Measurements from ENCODE around the gene ALDH3B1. TPM values are rescaled to one million over a fixed set of nuclear protein-coding genes. Genes with fewer than 3 reads are reported as not detected.
"Not testable (repeated sequence)": the region's sequence is repeated elsewhere in the genome, so short reads cannot be mapped to it uniquely, and the experiment has no call there.

The ALDH3B1 gene
- total and polyA plus RNA-seq, 2 donors (not counting 3 experiments of a cell fraction or from before 2014, with no cell fraction given): 0.13 to 1.0 TPM

DNA sequence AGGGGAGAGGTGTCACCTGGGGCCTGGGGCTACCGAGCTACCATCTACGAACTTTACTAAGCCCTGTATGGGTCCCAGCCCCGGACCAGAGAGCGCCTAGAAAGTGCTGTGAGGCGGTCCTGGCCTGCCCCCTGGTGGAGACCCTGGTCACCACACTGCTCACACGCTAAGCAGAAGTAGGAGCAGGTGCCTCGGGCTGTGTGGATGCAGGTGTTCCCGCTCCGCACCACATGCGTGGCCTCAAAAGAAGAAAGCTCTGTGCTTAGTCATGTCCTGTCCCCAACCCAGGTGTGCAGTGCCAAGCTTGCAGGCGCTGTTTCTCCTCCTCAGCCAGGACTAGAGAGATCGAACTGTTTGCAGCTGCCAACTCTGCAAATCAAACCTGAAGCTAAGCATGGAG lies 16.3 kb upstream of the ALDH3B1 start:
- not testable (repeated sequence) for BruUV-seq (replicated peaks)
- CTCF ChIA-PET: interaction anchor here (1.4 kb wide), 1 partner anchor 38 kb away, joined by 5 read pairs; no protein-coding TSS in a partner anchor

DNA sequence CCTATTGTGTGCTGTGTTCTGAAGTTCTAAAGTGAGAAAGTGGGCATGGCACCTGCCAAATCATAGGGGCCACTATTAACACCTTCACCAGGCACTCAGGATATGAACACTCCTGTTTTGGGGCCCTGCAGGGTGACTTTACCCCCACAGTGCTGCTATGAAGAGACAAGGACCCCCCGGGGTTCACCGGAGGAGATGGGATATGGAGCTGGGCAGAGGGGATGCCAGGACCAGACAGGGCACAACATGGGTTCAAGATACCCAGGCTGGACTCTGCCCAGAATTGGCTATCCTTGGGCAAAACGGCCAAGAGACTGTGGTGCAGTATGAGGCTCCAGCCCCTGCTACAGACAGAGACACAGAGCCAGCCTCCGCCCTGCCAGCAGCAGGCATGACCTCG lies 15.7 kb upstream of the ALDH3B1 start:
- H3K79me2 ChIP-seq (ENCODE audit: control insufficient read depth, insufficient read depth, low read length); DNase-seq (ENCODE audit: low read depth, low spot score); dilution Hi-C loops (cut with MboI; ENCODE audit: extremely low pct_ligation_motif_present, low sequenced_read_pairs); H4K20me1 ChIP-seq (replicated peaks; ENCODE audit: control insufficient read depth, extremely low read depth, insufficient read depth, low read length); H3K27ac ChIP-seq (ENCODE audit: insufficient read depth, low read depth, low read length); FAIRE-seq; H3K36me3 ChIP-seq (ENCODE audit: control insufficient read depth in 2 of 2, extremely low read depth in 1 of 2, insufficient read depth in 2 of 2, low read length in 2 of 2); H3K9me3 ChIP-seq (replicated peaks; ENCODE audit: control insufficient read depth, insufficient read depth, low read length); H3K4me2 ChIP-seq (ENCODE audit: insufficient read depth, low read length); H3K27me3 ChIP-seq (ENCODE audit: control insufficient read depth in 2 of 2, insufficient read depth in 2 of 2, low read length in 2 of 2); H3K4me3 ChIP-seq (replicated peaks in 1 of 3; ENCODE audit: insufficient read depth in 1 of 3, low read depth in 1 of 3, low read length in 3 of 3); H3K4me1 ChIP-seq (ENCODE audit: control insufficient read depth, extremely low read depth, insufficient read depth, low read length); H3K9ac ChIP-seq (replicated peaks; ENCODE audit: extremely low read depth, insufficient read depth, low read length); BruUV-seq (replicated peaks); intact Hi-C loops (cut with micrococcal nuclease); H3K9me1 ChIP-seq (replicated peaks; ENCODE audit: control insufficient read depth, extremely low read depth, insufficient read depth, low read length); H2AFZ ChIP-seq (ENCODE audit: low read depth, low read length): not testable (repeated sequence)
- POLR2A ChIA-PET: interaction anchor here (0.5 kb wide), 1 partner anchor 193 kb away, joined by 3 read pairs; no protein-coding TSS in a partner anchor
- CTCF ChIA-PET: interaction anchor here (1.4 kb wide), 1 partner anchor 39 kb away, joined by 5 read pairs; no protein-coding TSS in a partner anchor

More for the DNA sequence above, 16.3 kb upstream of the ALDH3B1 start:
- H2AFZ ChIP-seq (ENCODE audit: low read depth, low read length); H3K9me3 ChIP-seq (replicated peaks; ENCODE audit: control insufficient read depth, insufficient read depth, low read length); POLR2A ChIA-PET; H3K27me3 ChIP-seq (ENCODE audit: control insufficient read depth in 2 of 2, insufficient read depth in 2 of 2, low read length in 2 of 2); H3K27ac ChIP-seq (ENCODE audit: insufficient read depth, low read depth, low read length); H3K4me3 ChIP-seq (replicated peaks in 1 of 3; ENCODE audit: insufficient read depth in 1 of 3, low read depth in 1 of 3, low read length in 3 of 3); H3K79me2 ChIP-seq (ENCODE audit: control insufficient read depth, insufficient read depth, low read length); DNase-seq (ENCODE audit: low read depth, low spot score); intact Hi-C loops (cut with micrococcal nuclease); H3K9ac ChIP-seq (replicated peaks; ENCODE audit: extremely low read depth, insufficient read depth, low read length); dilution Hi-C loops (cut with MboI; ENCODE audit: extremely low pct_ligation_motif_present, low sequenced_read_pairs); H4K20me1 ChIP-seq (replicated peaks; ENCODE audit: control insufficient read depth, extremely low read depth, insufficient read depth, low read length); H3K9me1 ChIP-seq (replicated peaks; ENCODE audit: control insufficient read depth, extremely low read depth, insufficient read depth, low read length); H3K4me1 ChIP-seq (ENCODE audit: control insufficient read depth, extremely low read depth, insufficient read depth, low read length); H3K36me3 ChIP-seq (ENCODE audit: control insufficient read depth in 2 of 2, extremely low read depth in 1 of 2, insufficient read depth in 2 of 2, low read length in 2 of 2); FAIRE-seq; H3K4me2 ChIP-seq (ENCODE audit: insufficient read depth, low read length): not testable (repeated sequence)
- TF ChIP-seq, protein P1, sequence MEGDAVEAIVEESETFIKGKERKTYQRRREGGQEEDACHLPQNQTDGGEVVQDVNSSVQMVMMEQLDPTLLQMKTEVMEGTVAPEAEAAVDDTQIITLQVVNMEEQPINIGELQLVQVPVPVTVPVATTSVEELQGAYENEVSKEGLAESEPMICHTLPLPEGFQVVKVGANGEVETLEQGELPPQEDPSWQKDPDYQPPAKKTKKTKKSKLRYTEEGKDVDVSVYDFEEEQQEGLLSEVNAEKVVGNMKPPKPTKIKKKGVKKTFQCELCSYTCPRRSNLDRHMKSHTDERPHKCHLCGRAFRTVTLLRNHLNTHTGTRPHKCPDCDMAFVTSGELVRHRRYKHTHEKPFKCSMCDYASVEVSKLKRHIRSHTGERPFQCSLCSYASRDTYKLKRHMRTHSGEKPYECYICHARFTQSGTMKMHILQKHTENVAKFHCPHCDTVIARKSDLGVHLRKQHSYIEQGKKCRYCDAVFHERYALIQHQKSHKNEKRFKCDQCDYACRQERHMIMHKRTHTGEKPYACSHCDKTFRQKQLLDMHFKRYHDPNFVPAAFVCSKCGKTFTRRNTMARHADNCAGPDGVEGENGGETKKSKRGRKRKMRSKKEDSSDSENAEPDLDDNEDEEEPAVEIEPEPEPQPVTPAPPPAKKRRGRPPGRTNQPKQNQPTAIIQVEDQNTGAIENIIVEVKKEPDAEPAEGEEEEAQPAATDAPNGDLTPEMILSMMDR (IDR thresholded peaks at IDR 0.05; ENCODE audit: extremely low read depth in 1 of 2, insufficient read depth in 1 of 2, low read depth in 1 of 2, low read length in 2 of 2): peak; percentile 35 to 53

GRCh38 chr11:67995129-67995528 lies 15.0 kb upstream of the ALDH3B1 start:
- H3K9ac ChIP-seq (replicated peaks; ENCODE audit: extremely low read depth, insufficient read depth, low read length); H3K9me3 ChIP-seq (replicated peaks; ENCODE audit: control insufficient read depth, insufficient read depth, low read length); H3K4me2 ChIP-seq (ENCODE audit: insufficient read depth, low read length); CTCF ChIA-PET; H3K36me3 ChIP-seq (ENCODE audit: control insufficient read depth in 2 of 2, extremely low read depth in 1 of 2, insufficient read depth in 2 of 2, low read length in 2 of 2); H3K4me1 ChIP-seq (ENCODE audit: control insufficient read depth, extremely low read depth, insufficient read depth, low read length); intact Hi-C loops (cut with micrococcal nuclease); H3K79me2 ChIP-seq (ENCODE audit: control insufficient read depth, insufficient read depth, low read length); DNase-seq (ENCODE audit: low read depth, low spot score); H3K27me3 ChIP-seq (ENCODE audit: control insufficient read depth in 2 of 2, insufficient read depth in 2 of 2, low read length in 2 of 2); H4K20me1 ChIP-seq (replicated peaks; ENCODE audit: control insufficient read depth, extremely low read depth, insufficient read depth, low read length); H3K4me3 ChIP-seq (replicated peaks in 1 of 3; ENCODE audit: insufficient read depth in 1 of 3, low read depth in 1 of 3, low read length in 3 of 3); BruUV-seq (replicated peaks); FAIRE-seq; POLR2A ChIA-PET; H3K9me1 ChIP-seq (replicated peaks; ENCODE audit: control insufficient read depth, extremely low read depth, insufficient read depth, low read length); H3K27ac ChIP-seq (ENCODE audit: insufficient read depth, low read depth, low read length); H2AFZ ChIP-seq (ENCODE audit: low read depth, low read length); dilution Hi-C loops (cut with MboI; ENCODE audit: extremely low pct_ligation_motif_present, low sequenced_read_pairs): not testable (repeated sequence)

- intact Hi-C loops (cut with micrococcal nuclease); BruUV-seq (replicated peaks); H3K27ac ChIP-seq (ENCODE audit: insufficient read depth, low read depth, low read length); H3K4me2 ChIP-seq (ENCODE audit: insufficient read depth, low read length); H3K79me2 ChIP-seq (ENCODE audit: control insufficient read depth, insufficient read depth, low read length); H3K4me1 ChIP-seq (ENCODE audit: control insufficient read depth, extremely low read depth, insufficient read depth, low read length); DNase-seq (ENCODE audit: low read depth, low spot score); H3K9me1 ChIP-seq (replicated peaks; ENCODE audit: control insufficient read depth, extremely low read depth, insufficient read depth, low read length); H3K4me3 ChIP-seq (replicated peaks in 1 of 3; ENCODE audit: insufficient read depth in 1 of 3, low read depth in 1 of 3, low read length in 3 of 3); H4K20me1 ChIP-seq (replicated peaks; ENCODE audit: control insufficient read depth, extremely low read depth, insufficient read depth, low read length); H3K9ac ChIP-seq (replicated peaks; ENCODE audit: extremely low read depth, insufficient read depth, low read length); CTCF ChIA-PET; H3K27me3 ChIP-seq (ENCODE audit: control insufficient read depth in 2 of 2, insufficient read depth in 2 of 2, low read length in 2 of 2); H3K9me3 ChIP-seq (replicated peaks; ENCODE audit: control insufficient read depth, insufficient read depth, low read length); H2AFZ ChIP-seq (ENCODE audit: low read depth, low read length); H3K36me3 ChIP-seq (ENCODE audit: control insufficient read depth in 2 of 2, extremely low read depth in 1 of 2, insufficient read depth in 2 of 2, low read length in 2 of 2); dilution Hi-C loops (cut with MboI; ENCODE audit: extremely low pct_ligation_motif_present, low sequenced_read_pairs); POLR2A ChIA-PET; FAIRE-seq: not testable (repeated sequence)
Observed at GRCh38 chr11:67995579-67995978, 14.5 kb upstream of the ALDH3B1 start.

Measured in endothelial cell of umbilical vein (primary cell).